HepG2 (cell line): Measurements from ENCODE around the gene SLC12A2. TPM values are rescaled to one million over a fixed set of nuclear protein-coding genes. Genes with fewer than 3 reads are reported as not detected.

Experiments used
- ATAC-seq: fragments of 200-7000 bp; cut with Tn5 transposase; 3 replicates; pipeline ENCODE4 v1.9.1; 2020; ENCODE audit warnings: mild to moderate bottlenecking, moderate library complexity
- BruUV-seq: library from RNA; stranded (reverse); fragments of 400-500 nt; replicated peaks from 2 replicates; lab custom pipeline; 2021; lab: Mats Ljungman, UMichigan
- CTCF ChIA-PET: fragments of 300-600 bp; formaldehyde crosslinking; extraction: SDS; loops from one replicate; lab custom pipeline; 2021; ENCODE audit warnings: low total read pairs, inconsistent platforms, low intra/inter-chr PET ratio; lab: Yijun Ruan, JAX
- POLR2A ChIA-PET: fragments of 350-600 bp; sonication (Branson Sonifier 250); formaldehyde crosslinking; loops from one replicate; lab custom pipeline; 2020; ENCODE audit warnings: antibody characterized with exemption, inconsistent platforms; lab: Yijun Ruan, JAX
- DNase-seq: peaks from one replicate; pipeline ENCODE4 v3.0.0-alpha.2; 2015; ENCODE audit warnings: low spot score
- FAIRE-seq: peaks from 3 replicates; lab custom pipeline; 2011; peaks lifted over from hg19 to GRCh38; lab: Jason Lieb, UNC
- H2AFZ ChIP-seq: one replicate; pipeline ENCODE4 v1.6.1; 2011; ENCODE audit warnings: low read length, inconsistent platforms
- H3K27ac ChIP-seq: fragments of 300-600 bp; 3 replicates; pipeline ENCODE4 v1.8.0; 2011; ENCODE audit warnings: mixed run types, mild to moderate bottlenecking, mixed read lengths, low read length, inconsistent platforms; ENCODE audit not compliant: insufficient read depth; ENCODE audit errors: extremely low read length
- H3K27me3 ChIP-seq, 2 experiments: fragments of 200-600 bp in 1 of 2; 2 replicates in 1 of 2; 3 replicates in 1 of 2; pipeline versions ENCODE4 v1.6.0 to v1.8.0; 2011; ENCODE audit warnings: low read length in 2 of 2, mild to moderate bottlenecking in 2 of 2, moderate library complexity in 2 of 2, inconsistent platforms in 1 of 2; ENCODE audit not compliant: insufficient read depth in 2 of 2, control insufficient read depth in 1 of 2
- H3K36me3 ChIP-seq, 2 experiments: fragments of 200-600 bp in 1 of 2; replicated peaks in 1 of 2; 2 replicates in 1 of 2; 3 replicates in 1 of 2; pipeline versions ENCODE4 v1.5.1 to v1.8.0; 2011; ENCODE audit warnings: low read length in 2 of 2, inconsistent platforms in 1 of 2; ENCODE audit not compliant: insufficient read depth in 2 of 2, control insufficient read depth in 1 of 2
- H3K4me1 ChIP-seq: 2 replicates; pipeline ENCODE4 v1.5.1; 2012; ENCODE audit warnings: low read length, inconsistent platforms; ENCODE audit not compliant: insufficient read depth
- H3K4me2 ChIP-seq: 2 replicates; pipeline ENCODE4 v1.6.0; 2011; ENCODE audit warnings: low read depth, low read length, inconsistent platforms
- H3K4me3 ChIP-seq, 3 experiments: fragments of 200-600 bp in 1 of 3; sonication (generic), shearing (Covaris generic) in 1 of 3; replicated peaks in 1 of 3; 2 replicates each; pipeline ENCODE4 v1.5.1; 2011 to 2016; ENCODE audit warnings: low read length in 3 of 3, inconsistent platforms in 2 of 3, low read depth in 2 of 3, mild to moderate bottlenecking in 2 of 3, control low read depth in 1 of 3, mixed read lengths in 1 of 3; ENCODE audit not compliant: insufficient read depth in 1 of 3
- H3K79me2 ChIP-seq: one replicate; pipeline ENCODE4 v1.6.1; 2011; ENCODE audit warnings: low read length, inconsistent platforms; ENCODE audit not compliant: insufficient read depth
- H3K9ac ChIP-seq: 2 replicates; pipeline ENCODE4 v1.6.0; 2011; ENCODE audit warnings: mild to moderate bottlenecking, low read depth, low read length, inconsistent platforms; ENCODE audit not compliant: insufficient read depth
- H3K9me3 ChIP-seq: 2 replicates; pipeline ENCODE4 v1.5.1; 2012; ENCODE audit warnings: mild to moderate bottlenecking, low read length
- H4K20me1 ChIP-seq: 2 replicates; pipeline ENCODE4 v1.6.0; 2011; ENCODE audit warnings: inconsistent platforms, mild to moderate bottlenecking, low read length, moderate library complexity; ENCODE audit not compliant: insufficient read depth
- ARHGAP35 ChIP-seq: sonication (generic); formaldehyde crosslinking; IDR thresholded peaks from 2 replicates; pipeline ENCODE4 v1.9.0; 2022; ENCODE audit warnings: mild to moderate bottlenecking, inconsistent platforms, moderate library complexity, missing genetic modification reagents, borderline replicate concordance
- ARNTL ChIP-seq: sonication (generic); formaldehyde crosslinking; IDR thresholded peaks from 2 replicates; pipeline ENCODE4 v1.4.0; 2020; ENCODE audit warnings: mild to moderate bottlenecking, missing genetic modification reagents
- ATF4 ChIP-seq, 2 experiments: fragments of 450-650 bp in 1 of 2; sonication (generic) in 1 of 2; formaldehyde crosslinking; IDR thresholded peaks; 2 replicates each; pipeline versions ENCODE4 v1.5.0 to v1.8.0; 2020 to 2022; ENCODE audit warnings: mild to moderate bottlenecking in 1 of 2, missing genetic modification reagents in 1 of 2
- CHCHD3 ChIP-seq: sonication (generic); formaldehyde crosslinking; IDR thresholded peaks from 2 replicates; pipeline ENCODE4 v1.8.0; 2022; ENCODE audit warnings: mild to moderate bottlenecking, missing genetic modification reagents, moderate library complexity
- HNF1A ChIP-seq, 2 experiments: sonication (generic) in 1 of 2; formaldehyde crosslinking in 1 of 2; IDR thresholded peaks; 2 replicates each; pipeline versions ENCODE4 v1.4.0 to v1.6.1; 2016 to 2020; ENCODE audit warnings: borderline replicate concordance in 1 of 2, low read depth in 1 of 2, mild to moderate bottlenecking in 1 of 2, missing genetic modification reagents in 1 of 2
- HNRNPK ChIP-seq: fragments of 200-400 bp; formaldehyde crosslinking; IDR thresholded peaks from 2 replicates; pipeline ENCODE4 v1.6.1; 2018; ENCODE audit warnings: low read length, low read depth, moderate library complexity, mild to moderate bottlenecking; ENCODE audit not compliant: poor library complexity, severe bottlenecking
- HOXA5 ChIP-seq: sonication (generic); formaldehyde crosslinking; IDR thresholded peaks from 2 replicates; pipeline ENCODE4 v1.4.0; 2020; ENCODE audit warnings: missing genetic modification reagents
- MXI1 ChIP-seq: IDR thresholded peaks from 3 replicates; pipeline ENCODE4 v1.6.1; 2012; ENCODE audit warnings: low read depth, low read length, inconsistent platforms, borderline replicate concordance
- NFIB ChIP-seq: sonication (generic); formaldehyde crosslinking; IDR thresholded peaks from 2 replicates; pipeline ENCODE4 v1.9.0; 2021; ENCODE audit warnings: missing genetic modification reagents, mild to moderate bottlenecking, borderline replicate concordance
- SSRP1 ChIP-seq: IDR thresholded peaks from 2 replicates; pipeline ENCODE4 v1.6.1; 2016; ENCODE audit warnings: control low read depth
- ZKSCAN1 ChIP-seq: fragments of 150-350 bp; IDR thresholded peaks from 2 replicates; pipeline ENCODE4 v1.6.1; 2014; ENCODE audit warnings: low read length
- ZNF143 ChIP-seq: sonication (generic); formaldehyde crosslinking; IDR thresholded peaks from 2 replicates; pipeline ENCODE4 v1.4.0; 2020; ENCODE audit warnings: missing genetic modification reagents
- ZNF292 ChIP-seq: sonication (generic); formaldehyde crosslinking; IDR thresholded peaks from 2 replicates; pipeline ENCODE4 v1.8.1; 2022; ENCODE audit warnings: mild to moderate bottlenecking, low read depth, missing genetic modification reagents, borderline replicate concordance
- ZNF329 ChIP-seq: sonication (generic); formaldehyde crosslinking; IDR thresholded peaks from 2 replicates; pipeline ENCODE4 v1.9.0; 2021; ENCODE audit warnings: low read depth, mild to moderate bottlenecking, missing genetic modification reagents
- ZNF367 ChIP-seq: sonication (generic); formaldehyde crosslinking; IDR thresholded peaks from 2 replicates; pipeline ENCODE4 v1.4.0; 2020; ENCODE audit warnings: missing genetic modification reagents, borderline replicate concordance
- ZNF589 ChIP-seq: sonication (generic); formaldehyde crosslinking; conservative IDR thresholded peaks from 2 replicates; pipeline ENCODE4 v1.8.0; 2022; ENCODE audit warnings: mild to moderate bottlenecking, moderate library complexity, missing genetic modification reagents
- ZNF747 ChIP-seq: sonication (generic); formaldehyde crosslinking; IDR thresholded peaks from 2 replicates; pipeline ENCODE4 v1.8.1; 2023; ENCODE audit warnings: missing genetic modification reagents, mild to moderate bottlenecking, borderline replicate concordance
- ZNF772 ChIP-seq: sonication (generic); formaldehyde crosslinking; IDR thresholded peaks from 2 replicates; pipeline ENCODE4 v1.5.0; 2020; ENCODE audit warnings: mild to moderate bottlenecking, missing genetic modification reagents
- ZNF792 ChIP-seq: IDR thresholded peaks from 2 replicates; pipeline ENCODE4 v1.6.1; 2016
- ZNF839 ChIP-seq: sonication (generic); formaldehyde crosslinking; IDR thresholded peaks from 2 replicates; pipeline ENCODE4 v1.4.0; 2020; ENCODE audit warnings: missing genetic modification reagents, mild to moderate bottlenecking, borderline replicate concordance
- WGBS: methylation state at CpG from one replicate; pipeline ENCODE4 v1.1.6; 2017; ENCODE audit warnings: low lambda C conversion rate; 5-methylcytosine and 5-hydroxymethylcytosine counted together
- in situ Hi-C: cut with HindIII; loops from 2 replicates; pipeline ENCODE4 v1.10.0; 2017; ENCODE audit warnings: low pct_unique_long_range_greater_than_20kb; ENCODE audit not compliant: extremely low pct_ligation_motif_present
- intact Hi-C: fragments of 100-400 bp; cut with micrococcal nuclease; formaldehyde crosslinking; loops from one replicate; pipeline ENCODE4 v1.10.0; 2022; ENCODE audit not compliant: unreplicated experiment
- polyA plus RNA-seq, 8 experiments: library from polyadenylated mRNA; depleted of rRNA in 3 of 8; stranded (reverse) in 7 of 8; unstranded in 1 of 8; fragments of >200 nt; fragmentation: Illumina TruSeq in 4 of 8; extraction: Trizol in 4 of 8; gene quantifications; 2 replicates each; pipeline versions ENCODE4 v1.2.1 to v1.2.3, GENCODE V29; 2011 to 2016; ENCODE audit warnings: low read depth in 4 of 8, missing spikeins in 1 of 8, mixed read lengths in 1 of 8; ENCODE audit not compliant: insufficient read depth in 1 of 8
- total RNA-seq, 5 experiments: library from RNA; depleted of rRNA; stranded (reverse); fragments of >200 nt; fragmentation: Illumina TruSeq; extraction: Trizol; gene quantifications; 2 replicates each; pipeline ENCODE4 v1.2.3, GENCODE V29; 2016; ENCODE audit warnings: low read depth in 1 of 5

SLC12A2 gene
- total and polyA plus RNA-seq, 2 of the 13 experiments (the other 11 are each of a cell fraction or from before 2014, with no cell fraction given) = 4.0 to 9.7 TPM

GRCh38 chr5:128121651-128122050, 38.1 kb downstream of the SLC12A2 start (continued):
- TF ChIP-seq HNF1A (IDR thresholded peaks at IDR 0.05; ENCODE audit: low read depth) = no peak
- no peak for TF ChIP-seq HNF1A (CRISPR knock-in tag; IDR thresholded peaks at IDR 0.05; ENCODE audit: borderline replicate concordance)
- no peak for TF ChIP-seq ZNF589 (CRISPR knock-in tag)
- TF ChIP-seq ZKSCAN1 = no peak
- TF ChIP-seq SSRP1 (CRISPR knock-in tag) = no peak
- TF ChIP-seq MXI1 = no peak
- no peak for TF ChIP-seq ZNF143 (CRISPR knock-in tag)
- TF ChIP-seq CHCHD3 (CRISPR knock-in tag) = no peak

GRCh38 chr5:128123936-128124335, 40.4 kb downstream of the SLC12A2 start:
- WGBS = 69% methylated on average over 1 of the region's 1 CpG
- in situ Hi-C loops = no loop called here
- Histone ChIP-seq H3K4me3 (no peak overlapping the region), H2AFZ (no peak overlapping the region), H3K27ac (no peak overlapping the region), H3K4me2 (no peak overlapping the region), H3K79me2 (no peaks in the 10 kb centered on the region), H4K20me1 (no peaks in the 10 kb centered on the region), H3K4me1 (no peaks in the 10 kb centered on the region), H3K9ac (no peak overlapping the region), H3K36me3 (no peaks in the 10 kb centered on the region), H3K27me3 (no peaks in the 10 kb centered on the region), H3K9me3 (no peaks in the 10 kb centered on the region)
- DNase-seq (no peak), FAIRE-seq (no peak), ATAC-seq (no peak)
- intact Hi-C loops = no loop called here
- ChIA-PET POLR2A (no interaction called here), CTCF (no interaction called here)
- no TSS peak for BruUV-seq
- TF ChIP-seq NFIB (CRISPR knock-in tag) (no peak), HNRNPK (no peak), ZNF367 (CRISPR knock-in tag) (no peak), ZNF747 (CRISPR knock-in tag) (no peak), ZNF772 (CRISPR knock-in tag) (no peak), ZNF329 (CRISPR knock-in tag) (no peak), ZNF292 (no peak), ARNTL (CRISPR knock-in tag) (no peak), ZNF792 (CRISPR knock-in tag) (no peak), ZNF839 (CRISPR knock-in tag) (no peak), ARHGAP35 (CRISPR knock-in tag) (no peak), ATF4 (CRISPR knock-in tag; IDR thresholded peaks at IDR 0.05) (no peak), HOXA5 (CRISPR knock-in tag) (no peak)
